ENCODE data around the gene CLK2. TPM values are rescaled to one million over a fixed set of nuclear protein-coding genes. Genes with fewer than 3 reads are reported as not detected.
"Not testable (repeated sequence)": the region's sequence is repeated elsewhere in the genome, so short reads cannot be mapped to it uniquely, and the experiment has no call there.

Gene CLK2
- total RNA-seq, 1 experiment from 2014 or later, result 11.5 TPM

- no peak for DNase-seq (ENCODE audit: low read depth)
Measured at GRCh38 chr1:155241841-155242264, 31.5 kb downstream of the CLK2 start.

GRCh38 chr1:155241069-155241679, 32.1 kb downstream of the CLK2 start:
- peak; percentile 81 for DNase-seq (ENCODE audit: low read depth)

GRCh38 chr1:155236451-155236850, 36.9 kb downstream of the CLK2 start:
- no peak for DNase-seq (ENCODE audit: low read depth)

GRCh38 chr1:155235375-155235774, 37.9 kb downstream of the CLK2 start:
- not testable (repeated sequence) for DNase-seq (ENCODE audit: low read depth)

- DNase-seq (ENCODE audit: low read depth), result not testable (repeated sequence)
Measured at GRCh38 chr1:155233502-155233901, 39.8 kb downstream of the CLK2 start.

GRCh38 chr1:155232001-155232978, 41.0 kb downstream of the CLK2 start:
- DNase-seq (ENCODE audit: low read depth), result not testable (repeated sequence)

GRCh38 chr1:155231302-155231701, 42.0 kb downstream of the CLK2 start:
- not testable (repeated sequence) for DNase-seq (ENCODE audit: low read depth)

GRCh38 chr1:155228096-155228427, 45.2 kb downstream of the CLK2 start:
- no peak for DNase-seq (ENCODE audit: low read depth)

- DNase-seq (ENCODE audit: low read depth), result peak; percentile 99
Measured at GRCh38 chr1:155227261-155228095, 45.8 kb downstream of the CLK2 start.

- DNase-seq (ENCODE audit: low read depth), result peak; percentile 77
Measured at GRCh38 chr1:155226910-155227260, 46.4 kb downstream of the CLK2 start.

GRCh38 chr1:155226188-155226909, 47.0 kb downstream of the CLK2 start:
- DNase-seq (ENCODE audit: low read depth), result peak; percentile 85

- not testable (repeated sequence) for DNase-seq (ENCODE audit: low read depth)
Measured at GRCh38 chr1:155225404-155225759, 47.9 kb downstream of the CLK2 start.

GRCh38 chr1:155223047-155223446, 50.3 kb downstream of the CLK2 start:
- DNase-seq (ENCODE audit: low read depth), result no peak

GRCh38 chr1:155220211-155220965, 52.9 kb downstream of the CLK2 start:
- DNase-seq (ENCODE audit: low read depth), result not testable (repeated sequence)

- no peak for DNase-seq (ENCODE audit: low read depth)
Measured at GRCh38 chr1:155219592-155220031, 53.7 kb downstream of the CLK2 start.

GRCh38 chr1:155218854-155219591, 54.3 kb downstream of the CLK2 start:
- DNase-seq (ENCODE audit: low read depth), result peak; percentile 50

GRCh38 chr1:155214702-155215101, 58.6 kb downstream of the CLK2 start:
- DNase-seq (ENCODE audit: low read depth), result not testable (repeated sequence)
